K562 (cell line): ENCODE data around the gene RNU6-7. TPM values are rescaled to one million over a fixed set of nuclear protein-coding genes. Genes with fewer than 3 reads are reported as not detected.

ENCODE experiments used
- ATAC-seq: fragments of 200-7000 bp; cut with Tn5 transposase; 3 replicates; pipeline ENCODE4 v1.9.1; 2020; ENCODE audit warnings: moderate library complexity
- BruUV-seq: library from RNA; stranded (reverse); fragments of 400-500 nt; replicated peaks from 2 replicates; lab custom pipeline; 2021; lab: Mats Ljungman, UMichigan
- CTCF ChIA-PET: fragments of 300-600 bp; formaldehyde crosslinking; extraction: SDS; loops from one replicate; lab custom pipeline; 2021; ENCODE audit warnings: low intra/inter-chr PET ratio; lab: Yijun Ruan, JAX
- POLR2A ChIA-PET: fragments of 300-600, 350-650 bp; sonication (Branson Sonifier 250); formaldehyde crosslinking; extraction: SDS; loops from one replicate; lab custom pipeline; 2021; ENCODE audit warnings: antibody characterized with exemption, inconsistent platforms; lab: Yijun Ruan, JAX
- DNase-seq, 4 experiments: peaks; one replicate each; pipeline versions ENCODE4 v3.0.0 to v3.0.0-alpha.2; 2011 to 2018; ENCODE audit warnings: low spot score in 3 of 4, mixed read lengths in 3 of 4; ENCODE audit errors: extremely low read depth in 1 of 4
- FAIRE-seq: peaks from 2 replicates; lab custom pipeline; 2011; peaks lifted over from hg19 to GRCh38; lab: Jason Lieb, UNC
- H2AFZ ChIP-seq: 2 replicates; pipeline ENCODE4 v1.6.0; 2011; ENCODE audit warnings: low read depth, low read length, control low read depth, inconsistent platforms
- H3K27ac ChIP-seq: fragments of 200-600 bp; 3 replicates; pipeline ENCODE4 v1.8.0; 2011; ENCODE audit warnings: low read depth, mild to moderate bottlenecking, control low read depth, inconsistent platforms, low read length, moderate library complexity, mixed read lengths; ENCODE audit errors: extremely low read depth
- H3K27me3 ChIP-seq, 2 experiments: fragments of 300-600 bp in 1 of 2; 2 replicates in 1 of 2; 3 replicates in 1 of 2; pipeline versions ENCODE4 v1.6.0 to v1.8.0; 2011; ENCODE audit warnings: inconsistent platforms in 2 of 2, low read length in 2 of 2, mild to moderate bottlenecking in 1 of 2, mixed read lengths in 1 of 2, moderate library complexity in 1 of 2; ENCODE audit not compliant: control insufficient read depth in 2 of 2, insufficient read depth in 2 of 2
- H3K36me3 ChIP-seq: fragments of 300-600 bp; 3 replicates; pipeline ENCODE4 v1.8.0; 2011; ENCODE audit warnings: mild to moderate bottlenecking, low read length, inconsistent platforms; ENCODE audit not compliant: control insufficient read depth, insufficient read depth
- H3K4me1 ChIP-seq, 2 experiments: fragments of 200-600 bp in 1 of 2; replicated peaks in 1 of 2; 2 replicates in 1 of 2; 3 replicates in 1 of 2; pipeline versions ENCODE4 v1.5.1 to v1.8.0; 2011; ENCODE audit warnings: inconsistent platforms in 2 of 2, low read length in 2 of 2, mild to moderate bottlenecking in 1 of 2, mixed read lengths in 1 of 2, moderate library complexity in 1 of 2; ENCODE audit not compliant: control insufficient read depth in 2 of 2, insufficient read depth in 2 of 2
- H3K4me2 ChIP-seq: 2 replicates; pipeline ENCODE4 v1.6.1; 2011; ENCODE audit warnings: low read length, control low read depth, inconsistent platforms, mixed read lengths; ENCODE audit not compliant: insufficient read depth
- H3K4me3 ChIP-seq: fragments of 200-600 bp; sonication (generic), shearing (Covaris generic); 2 replicates; pipeline ENCODE4 v1.5.1; 2016; ENCODE audit warnings: control low read depth, inconsistent platforms
- H3K79me2 ChIP-seq: fragments of 200-600 bp; 3 replicates; pipeline ENCODE4 v1.8.0; 2011; ENCODE audit warnings: low read length, inconsistent platforms; ENCODE audit not compliant: control insufficient read depth, insufficient read depth
- H3K9ac ChIP-seq, 2 experiments: 2 replicates each; pipeline versions ENCODE4 v1.6.0 to v1.6.1; 2011; ENCODE audit warnings: low read depth in 2 of 2, low read length in 2 of 2, control low read depth in 1 of 2, inconsistent platforms in 1 of 2, mild to moderate bottlenecking in 1 of 2, mixed read lengths in 1 of 2; ENCODE audit not compliant: insufficient read depth in 1 of 2
- H3K9me1 ChIP-seq: one replicate; pipeline ENCODE4 v1.6.0; 2011; ENCODE audit warnings: inconsistent platforms, mild to moderate bottlenecking, low read length, moderate library complexity; ENCODE audit not compliant: control insufficient read depth, insufficient read depth
- H3K9me3 ChIP-seq: replicated peaks from 2 replicates; pipeline ENCODE4 v1.5.1; 2011; ENCODE audit warnings: low read depth, low read length, inconsistent platforms; ENCODE audit not compliant: control insufficient read depth, insufficient read depth
- H4K20me1 ChIP-seq: replicated peaks from 2 replicates; pipeline ENCODE4 v1.6.1; 2011; ENCODE audit warnings: low read length, inconsistent platforms, mixed read lengths; ENCODE audit not compliant: control insufficient read depth, insufficient read depth
- C11orf30 ChIP-seq: fragments of 450-650 bp; IDR thresholded peaks from 2 replicates; pipeline ENCODE4 v1.6.1; 2016; ENCODE audit warnings: low read depth, mild to moderate bottlenecking
- CBFA2T3 ChIP-seq: fragments of 450-650 bp; IDR thresholded peaks from 2 replicates; pipeline ENCODE4 v1.6.1; 2017
- CEBPB ChIP-seq: fragments of 450-650 bp; IDR thresholded peaks from 2 replicates; pipeline ENCODE4 v1.6.1; 2016; ENCODE audit warnings: missing genetic modification characterization, missing compliant biosample characterization
- FOS ChIP-seq: IDR thresholded peaks from 3 replicates; pipeline ENCODE4 v1.6.1; 2011; ENCODE audit not compliant: insufficient read length; ENCODE audit errors: extremely low read depth
- HOXB6 ChIP-seq: fragments of 250-450 bp; sonication (Bioruptor Pico); IDR thresholded peaks from 2 replicates; pipeline ENCODE4 v1.5.1; 2022; ENCODE audit warnings: mild to moderate bottlenecking, borderline replicate concordance
- KLF6 ChIP-seq: fragments of 250-450 bp; sonication (Bioruptor Pico); IDR thresholded peaks from 2 replicates; pipeline ENCODE4 v1.4.0; 2020; ENCODE audit warnings: mild to moderate bottlenecking, moderate library complexity, borderline replicate concordance
- MAFG ChIP-seq: fragments of 450-650 bp; conservative IDR thresholded peaks from 2 replicates; pipeline ENCODE4 v1.6.1; 2016; ENCODE audit warnings: missing genetic modification characterization, missing compliant biosample characterization
- MBD2 ChIP-seq: sonication (generic); IDR thresholded peaks from 2 replicates; pipeline ENCODE4 v1.6.1; 2016; ENCODE audit warnings: low read depth, borderline replicate concordance
- MYBL2 ChIP-seq, 2 experiments: fragments of 450-650 bp in 1 of 2; sonication (generic) in 1 of 2; formaldehyde crosslinking in 1 of 2; IDR thresholded peaks; 2 replicates each; pipeline versions ENCODE4 v1.6.1 to v1.8.1; 2017 to 2022; ENCODE audit warnings: borderline replicate concordance in 1 of 2, inconsistent platforms in 1 of 2, low read depth in 1 of 2, mild to moderate bottlenecking in 1 of 2, missing genetic modification reagents in 1 of 2, moderate library complexity in 1 of 2
- PHB2 ChIP-seq: fragments of 450-650 bp; IDR thresholded peaks from 2 replicates; pipeline ENCODE4 v1.6.1; 2017; ENCODE audit warnings: low read depth
- RBM17 ChIP-seq: fragments of 200-400 bp; formaldehyde crosslinking; IDR thresholded peaks from 2 replicates; pipeline ENCODE4 v1.6.1; 2017; ENCODE audit warnings: low read depth, mild to moderate bottlenecking, low read length, borderline replicate concordance
- RCOR1 ChIP-seq, 2 experiments: IDR thresholded peaks; 2 replicates each; pipeline ENCODE4 v1.6.1; 2012; ENCODE audit warnings: low read depth in 2 of 2, low read length in 2 of 2, borderline replicate concordance in 1 of 2, improper control_type of control experiment in 1 of 2
- SP1 ChIP-seq: sonication (generic); formaldehyde crosslinking; IDR thresholded peaks from 2 replicates; pipeline ENCODE4 v1.8.1; 2022; ENCODE audit warnings: mild to moderate bottlenecking, missing genetic modification reagents
- THAP7 ChIP-seq: fragments of 250-450 bp; sonication (Bioruptor Pico); IDR thresholded peaks from 2 replicates; pipeline ENCODE4 v1.5.0; 2021
- ZKSCAN3 ChIP-seq: fragments of 250-450 bp; sonication (Bioruptor Pico); IDR thresholded peaks from 2 replicates; pipeline ENCODE4 v1.4.0; 2020
- ZNF12 ChIP-seq: sonication (generic); formaldehyde crosslinking; IDR thresholded peaks from 2 replicates; pipeline ENCODE4 v1.4.0; 2020; ENCODE audit warnings: mild to moderate bottlenecking, missing genetic modification reagents
- ZNF311 ChIP-seq: fragments of 250-450 bp; sonication (Bioruptor Pico); IDR thresholded peaks from 2 replicates; pipeline ENCODE4 v1.4.0; 2020; ENCODE audit warnings: mild to moderate bottlenecking, moderate library complexity
- ZNF316 ChIP-seq: fragments of 450-650 bp; IDR thresholded peaks from 2 replicates; pipeline ENCODE4 v1.6.1; 2016
- WGBS: fragments of 100-300 bp; shearing (Covaris generic); methylation state at CpG from one replicate; pipeline ENCODE4 v1.1.6; 2016; ENCODE audit warnings: low coverage, mixed read lengths; ENCODE audit not compliant: insufficient coverage; ENCODE audit errors: missing lambda C conversion rate; 5-methylcytosine and 5-hydroxymethylcytosine counted together
- in situ Hi-C: fragments of 300-500 bp; cut with MboI; formaldehyde crosslinking; loops from 4 replicates; pipeline ENCODE4 v1.15.0; 2018; ENCODE audit warnings: inconsistent platforms, mixed read lengths
- intact Hi-C: fragments of 100-400 bp; cut with micrococcal nuclease; formaldehyde crosslinking; loops from 2 replicates; pipeline ENCODE4 v1.14.2; 2022
- polyA plus RNA-seq, 8 experiments: library from polyadenylated mRNA; depleted of rRNA in 4 of 8; stranded (reverse) in 5 of 8; unstranded in 3 of 8; fragments of >200 nt; fragmentation: Nextera tagmentation in 2 of 8; fragmentation: Illumina TruSeq in 1 of 8; extraction: Ambion mirVana in 2 of 8; extraction: Trizol in 1 of 8; gene quantifications; 2 replicates each; pipeline versions ENCODE4 v1.2.1 to v1.2.3, GENCODE V29; 2011 to 2014; ENCODE audit warnings: inconsistent platforms in 1 of 8, missing spikeins in 1 of 8
- total RNA-seq, 7 experiments: library from RNA; depleted of rRNA in 6 of 7; stranded (reverse); fragments of >200 nt in 6 of 7; fragmentation: Illumina TruSeq in 2 of 7; extraction: Trizol in 2 of 7; gene quantifications; 2 replicates each; pipeline versions ENCODE4 v1.2.1 to v1.2.3, GENCODE V29; 2011 to 2021; ENCODE audit warnings: low replicate concordance in 1 of 7

The RNU6-7 gene
- total and polyA plus RNA-seq, 9 of the 15 experiments (the other 6 are each of a cell fraction or from before 2014, with no cell fraction given), result not detected

- no peak overlapping the region for H3K27ac ChIP-seq
- H3K27me3 ChIP-seq, result no peaks in the 10 kb centered on the region
- no peaks in the 10 kb centered on the region for H3K79me2 ChIP-seq
- H4K20me1 ChIP-seq, result no peaks in the 10 kb centered on the region
- H3K4me3 ChIP-seq, result no peak overlapping the region
- FAIRE-seq (no peak), DNase-seq (no peak), ATAC-seq (no peak)
- intact Hi-C loops (no loop called here), in situ Hi-C loops (no loop called here)
- WGBS, result 4% methylated on average over 3 of the region's 3 CpGs
- no peak overlapping the region for H3K4me2 ChIP-seq
- H3K9ac ChIP-seq, result no peak overlapping the region
- CTCF ChIA-PET, result no interaction called here
- no peaks in the 10 kb centered on the region for H3K36me3 ChIP-seq
- no peaks in the 10 kb centered on the region for H3K9me1 ChIP-seq
- no peaks in the 10 kb centered on the region for H3K9me3 ChIP-seq
- H2AFZ ChIP-seq, result no peak overlapping the region
- POLR2A ChIA-PET, result no interaction called here
- no TSS peak for BruUV-seq
- TF ChIP-seq CEBPB (tag) (no peak), MAFG (tag) (peak; percentile 22; the same call in 1 of the 2 replicates), KLF6 (CRISPR knock-in tag) (no peak), C11orf30 (0 out of 2 replicates have a peak, but pooled peaks have one; percentile 23), CBFA2T3 (peak; percentile 10; the same call in 1 of the 2 replicates), ZNF316 (peak; percentile 15; the same call in 1 of the 2 replicates)
- no peaks in the 10 kb centered on the region; a peak in 1 of 5 replicates for H3K4me1 ChIP-seq
These were observed 33.9 kb upstream of the RNU6-7 start for GRCh38 chr14:32167907-32168306.

GRCh38 chr14:32169191-32169590 lies 32.7 kb upstream of the RNU6-7 start:
- in situ Hi-C loops, result no loop called here
- Histone ChIP-seq H3K79me2 (no peaks in the 10 kb centered on the region), H3K27me3 (no peaks in the 10 kb centered on the region), H4K20me1 (no peaks in the 10 kb centered on the region), H3K9me3 (no peaks in the 10 kb centered on the region), H2AFZ (no peak overlapping the region), H3K4me3 (no peak overlapping the region), H3K9ac (no peak overlapping the region), H3K27ac (no peak overlapping the region), H3K9me1 (no peaks in the 10 kb centered on the region), H3K4me1 (no peaks in the 10 kb centered on the region; a peak in 1 of 5 replicates), H3K36me3 (no peaks in the 10 kb centered on the region), H3K4me2 (no peak overlapping the region)
- ATAC-seq, result no peak
- DNase-seq, result no peak
- BruUV-seq, result no TSS peak
- FAIRE-seq, result no peak
- POLR2A ChIA-PET, result no interaction called here
- CTCF ChIA-PET, result no interaction called here
- intact Hi-C loops, result no loop called here
- WGBS, result 33% methylated on average over 3 of the region's 3 CpGs
- TF ChIP-seq MYBL2 (IDR thresholded peaks at IDR 0.05; ENCODE audit: low read depth) (no peak), MYBL2 (CRISPR knock-in tag; IDR thresholded peaks at IDR 0.05; ENCODE audit: borderline replicate concordance) (no peak), RBM17 (no peak), RCOR1 (IDR thresholded peaks at IDR 0.05; ENCODE audit: borderline replicate concordance in 1 of 2, low read depth in 2 of 2, low read length in 2 of 2) (no peak), MAFG (tag) (no peak), FOS (no peak), ZNF12 (CRISPR knock-in tag) (no peak), THAP7 (CRISPR knock-in tag) (no peak), SP1 (CRISPR knock-in tag) (no peak), MBD2 (no peak), PHB2 (no peak), ZKSCAN3 (no peak), ZNF311 (CRISPR knock-in tag) (no peak), HOXB6 (CRISPR knock-in tag) (no peak)
